Left colon (tissue), 2 donors: ENCODE results near the gene MPRIP. TPM values are rescaled to one million over a fixed set of nuclear protein-coding genes. Genes with fewer than 3 reads are reported as not detected.

Source experiments
- ATAC-seq: fragments of 200-7000 bp; cut with Tn5 transposase; one replicate; pipeline ENCODE4 v1.9.1; 2020; ENCODE audit warnings: mild to moderate bottlenecking, moderate library complexity
- DNase-seq, 2 donors: peaks; one replicate each; pipeline ENCODE4 v3.0.0-alpha.2; 2020
- intact Hi-C, 2 donors: fragments of 100-400 bp; cut with DNase I in 1 of 2; cut with micrococcal nuclease in 1 of 2; formaldehyde crosslinking; loops; one replicate each; pipeline versions ENCODE4 v1.11.2 to v1.14.0; 2022; cut with DNase I, micrococcal nuclease
- total RNA-seq, 2 donors: library from RNA; stranded (reverse); fragmentation: NEBNext Ultra II Directional; extraction: Animal tissue kit (Norgen Biotek cat#: 25700); gene quantifications; one replicate each; pipeline ENCODE4 v1.2.1, GENCODE V29; 2021
- donor health status: DM: no; HTN: no; CAD: no.
- donor health status: DM: yes; HTN: yes; CAD: no.

MPRIP gene
- total RNA-seq, 2 donors from 2014 or later = 160 to 169 TPM

- DNase-seq = no peak
- intact Hi-C loops = no loop called here
- no peak for ATAC-seq
These were observed 197.6 kb downstream of the MPRIP start for GRCh38 chr17:17239832-17240231.

- ATAC-seq = no peak
- DNase-seq = no peak
- intact Hi-C loops = no loop called here
These were observed 199.4 kb downstream of the MPRIP start for GRCh38 chr17:17241656-17242055.

GRCh38 chr17:17242246-17242645 is 200.0 kb downstream of the MPRIP start:
- no peak for DNase-seq
- no peak for ATAC-seq
- intact Hi-C loops = no loop called here

Other genes starting within 250 kb of the MPRIP start
- gene TNFRSF13B, start 70.3 kb upstream of the MPRIP start, total RNA-seq = 1 to 10 TPM in 1 of 2 donors, under 1 TPM in 1; 0.79 to 1.4 TPM
- gene PLD6, start 163.9 kb downstream of the MPRIP start, total RNA-seq = 1 to 10 TPM in 1 of 2 donors, under 1 TPM in 1; 0.98 to 1.3 TPM
- gene FLCN, start 194.7 kb downstream of the MPRIP start, total RNA-seq = 10 to 100 TPM; 46.9 to 50.1 TPM
- 10 to 100 TPM; 33.8 to 40.7 TPM for gene COPS3, start 238.8 kb downstream of the MPRIP start, total RNA-seq